ENCODE results near the gene OR9I1. TPM values are rescaled to one million over a fixed set of nuclear protein-coding genes. Genes with fewer than 3 reads are reported as not detected.

The OR9I1 gene
- polyA plus RNA-seq, 1 donor from 2014 or later, result not detected

GRCh38 chr11:58134151-58134550, 8.8 kb upstream of the OR9I1 start:
- H3K9me2 ChIP-seq (ENCODE audit: insufficient read depth, low read length), result no peaks in the 10 kb centered on the region
- H4K20me1 ChIP-seq (ENCODE audit: insufficient read depth), result no peaks in the 10 kb centered on the region
- no peaks in the 10 kb centered on the region for H3K9me3 ChIP-seq (ENCODE audit: low read length)
- no peak overlapping the region for H3K9ac ChIP-seq (ENCODE audit: low read length)
- TF ChIP-seq REST (IDR thresholded peaks at IDR 0.05; ENCODE audit: borderline replicate concordance) (no peak), SMC3 (conservative IDR thresholded peaks at IDR 0.05; ENCODE audit: poor library complexity) (no peak), EZH2 (IDR thresholded peaks at IDR 0.05; ENCODE audit: borderline replicate concordance, insufficient read depth, low read length, poor library complexity, severe bottlenecking) (no peak), RAD21 (conservative IDR thresholded peaks at IDR 0.05) (no peak), TAF1 (IDR thresholded peaks at IDR 0.05; ENCODE audit: low read depth) (no peak), EP300 (conservative IDR thresholded peaks at IDR 0.05; ENCODE audit: poor library complexity, severe bottlenecking) (no peak), MXI1 (conservative IDR thresholded peaks at IDR 0.05; ENCODE audit: poor library complexity, severe bottlenecking) (no peak)
- no peaks in the 10 kb centered on the region for H3K27me3 ChIP-seq (ENCODE audit: insufficient read depth, low read depth, low read length)
- H3K36me3 ChIP-seq (ENCODE audit: insufficient read depth, low read length), result no peaks in the 10 kb centered on the region
- H3K79me2 ChIP-seq (replicated peaks; ENCODE audit: insufficient read depth, low read length), result no peaks in the 10 kb centered on the region
- no peak overlapping the region for H3K4me2 ChIP-seq (ENCODE audit: low read length)
- no peak overlapping the region for H2AFZ ChIP-seq (ENCODE audit: low read depth, low read length)
- no peak overlapping the region for H3K4me3 ChIP-seq (ENCODE audit: low read length)
- no peak overlapping the region for H3K27ac ChIP-seq (ENCODE audit: low read length)
- H3F3A ChIP-seq (ENCODE audit: insufficient read depth, low read length, poor library complexity, severe bottlenecking), result no peaks in the 10 kb centered on the region

GRCh38 chr11:58133309-58134076, 8.2 kb upstream of the OR9I1 start:
- H3K9me3 ChIP-seq (ENCODE audit: low read length), result no peaks in the 10 kb centered on the region
- H3F3A ChIP-seq (ENCODE audit: insufficient read depth, low read length, poor library complexity, severe bottlenecking), result no peaks in the 10 kb centered on the region
- no peak overlapping the region for H3K9ac ChIP-seq (ENCODE audit: low read length)
- TF ChIP-seq SMC3 (conservative IDR thresholded peaks at IDR 0.05; ENCODE audit: poor library complexity), result no peak
- TF ChIP-seq TAF1 (IDR thresholded peaks at IDR 0.05; ENCODE audit: low read depth), result no peak
- TF ChIP-seq REST (IDR thresholded peaks at IDR 0.05; ENCODE audit: borderline replicate concordance), result no peak
- no peak for TF ChIP-seq MXI1 (conservative IDR thresholded peaks at IDR 0.05; ENCODE audit: poor library complexity, severe bottlenecking)
- TF ChIP-seq CTCF (IDR thresholded peaks at IDR 0.05; ENCODE audit: poor library complexity, severe bottlenecking), result no peak
- TF ChIP-seq EP300 (conservative IDR thresholded peaks at IDR 0.05; ENCODE audit: poor library complexity, severe bottlenecking), result no peak
- TF ChIP-seq EZH2 (IDR thresholded peaks at IDR 0.05; ENCODE audit: borderline replicate concordance, insufficient read depth, low read length, poor library complexity, severe bottlenecking), result no peak
- H3K36me3 ChIP-seq (ENCODE audit: insufficient read depth, low read length), result no peaks in the 10 kb centered on the region
- no peaks in the 10 kb centered on the region for H3K79me2 ChIP-seq (replicated peaks; ENCODE audit: insufficient read depth, low read length)
- H3K27me3 ChIP-seq (ENCODE audit: insufficient read depth, low read depth, low read length), result no peaks in the 10 kb centered on the region
- no peaks in the 10 kb centered on the region for H4K20me1 ChIP-seq (ENCODE audit: insufficient read depth)
- H3K9me2 ChIP-seq (ENCODE audit: insufficient read depth, low read length), result no peaks in the 10 kb centered on the region
- no peak overlapping the region for H3K4me3 ChIP-seq (ENCODE audit: low read length)
- H3K27ac ChIP-seq (ENCODE audit: low read length), result no peak overlapping the region
- H3K4me2 ChIP-seq (ENCODE audit: low read length), result no peak overlapping the region
- no peak overlapping the region for H2AFZ ChIP-seq (ENCODE audit: low read depth, low read length)
